H9 (cell line): ENCODE measurements around the gene LRRC8C. TPM values are rescaled to one million over a fixed set of nuclear protein-coding genes. Genes with fewer than 3 reads are reported as not detected.

ENCODE experiments used
- DNase-seq: peaks from one replicate; pipeline ENCODE4 v3.0.0-alpha.2; 2017
- H2AFZ ChIP-seq: one replicate; pipeline ENCODE4 v1.6.1; 2013; ENCODE audit warnings: mild to moderate bottlenecking, low read length, control low read depth, moderate library complexity
- H2AK5ac ChIP-seq: 2 replicates; pipeline ENCODE4 v1.6.1; 2013; ENCODE audit warnings: low read length, control low read depth, mixed read lengths; ENCODE audit not compliant: insufficient read length
- H2BK120ac ChIP-seq: one replicate; pipeline ENCODE4 v1.6.1; 2013; ENCODE audit warnings: low read depth, mild to moderate bottlenecking, low read length, control low read depth, inconsistent platforms; ENCODE audit not compliant: poor library complexity, severe bottlenecking
- H2BK12ac ChIP-seq: 2 replicates; pipeline ENCODE4 v1.6.1; 2013; ENCODE audit warnings: low read length, control low read depth, mixed read lengths, low read depth; ENCODE audit not compliant: insufficient read length
- H2BK15ac ChIP-seq: 2 replicates; pipeline ENCODE4 v1.6.1; 2013; ENCODE audit warnings: low read depth, low read length, control low read depth
- H2BK20ac ChIP-seq: one replicate; pipeline ENCODE4 v1.6.1; 2013; ENCODE audit warnings: low read depth, mild to moderate bottlenecking, low read length, control low read depth, inconsistent platforms; ENCODE audit not compliant: poor library complexity, severe bottlenecking
- H2BK5ac ChIP-seq: 2 replicates; pipeline ENCODE4 v1.6.1; 2013; ENCODE audit warnings: low read length, control low read depth, mixed read lengths; ENCODE audit not compliant: insufficient read length
- H3K14ac ChIP-seq: 2 replicates; pipeline ENCODE4 v1.6.1; 2013; ENCODE audit warnings: low read length, control low read depth; ENCODE audit not compliant: insufficient read depth
- H3K18ac ChIP-seq: 2 replicates; pipeline ENCODE4 v1.6.1; 2013; ENCODE audit warnings: low read depth, mild to moderate bottlenecking, mixed read lengths, low read length, control low read depth; ENCODE audit not compliant: insufficient read length
- H3K23ac ChIP-seq: 2 replicates; pipeline ENCODE4 v1.6.1; 2013; ENCODE audit warnings: low read length, control low read depth, mixed read lengths, low read depth; ENCODE audit not compliant: insufficient read length
- H3K23me2 ChIP-seq: 2 replicates; pipeline ENCODE4 v1.6.1; 2013; ENCODE audit warnings: low read depth, mild to moderate bottlenecking, mixed read lengths, low read length, control low read depth; ENCODE audit not compliant: insufficient read length, poor library complexity, severe bottlenecking
- H3K27ac ChIP-seq: 2 replicates; pipeline ENCODE4 v1.5.1; 2013; ENCODE audit warnings: low read length, control low read depth, mixed read lengths, low read depth; ENCODE audit not compliant: insufficient read length
- H3K27me3 ChIP-seq: 2 replicates; pipeline ENCODE4 v1.6.1; 2013; ENCODE audit warnings: low read length, control low read depth, inconsistent platforms; ENCODE audit not compliant: insufficient read depth
- H3K4ac ChIP-seq: 2 replicates; pipeline ENCODE4 v1.6.1; 2013; ENCODE audit warnings: low read depth, mild to moderate bottlenecking, control low read depth, inconsistent platforms, low read length, moderate library complexity
- H3K4me1 ChIP-seq: 2 replicates; pipeline ENCODE4 v1.6.1; 2013; ENCODE audit warnings: low read length, control low read depth, inconsistent platforms; ENCODE audit not compliant: insufficient read depth
- H3K4me2 ChIP-seq: 2 replicates; pipeline ENCODE4 v1.6.1; 2013; ENCODE audit warnings: low read length, control low read depth, mixed read lengths; ENCODE audit not compliant: insufficient read length, insufficient read depth
- H3K56ac ChIP-seq: 2 replicates; pipeline ENCODE4 v1.6.1; 2013; ENCODE audit warnings: low read depth, mild to moderate bottlenecking, mixed read lengths, low read length, control low read depth; ENCODE audit not compliant: insufficient read length
- H3K79me1 ChIP-seq: 2 replicates; pipeline ENCODE4 v1.6.1; 2013; ENCODE audit warnings: low read depth, mild to moderate bottlenecking, moderate library complexity, low read length, control low read depth, inconsistent platforms; ENCODE audit not compliant: insufficient read depth, poor library complexity, severe bottlenecking
- H3K79me2 ChIP-seq: 2 replicates; pipeline ENCODE4 v1.6.1; 2013; ENCODE audit warnings: low read length, control low read depth, inconsistent platforms; ENCODE audit not compliant: insufficient read depth
- H3K9ac ChIP-seq: 2 replicates; pipeline ENCODE4 v1.6.1; 2013; ENCODE audit warnings: low read length, control low read depth, mixed read lengths; ENCODE audit not compliant: insufficient read length; ENCODE audit errors: extremely low read depth
- H3K9me3 ChIP-seq: one replicate; pipeline ENCODE4 v1.6.1; 2013; ENCODE audit warnings: low read depth, low read length, inconsistent platforms; ENCODE audit not compliant: control insufficient read depth
- H3T11ph ChIP-seq: one replicate; pipeline ENCODE4 v1.6.1; 2013; ENCODE audit warnings: mild to moderate bottlenecking, low read length, control low read depth, inconsistent platforms
- H4K20me1 ChIP-seq: one replicate; pipeline ENCODE4 v1.6.1; 2013; ENCODE audit not compliant: control insufficient read depth, insufficient read length, insufficient read depth
- H4K5ac ChIP-seq: 2 replicates; pipeline ENCODE4 v1.6.1; 2013; ENCODE audit warnings: low read depth, mild to moderate bottlenecking, mixed read lengths, low read length, control low read depth; ENCODE audit not compliant: insufficient read length
- H4K8ac ChIP-seq: replicated peaks from 2 replicates; pipeline ENCODE4 v1.6.1; 2013; ENCODE audit warnings: low read length, control low read depth, mixed read lengths, low read depth; ENCODE audit not compliant: insufficient read length
- H4K91ac ChIP-seq: 2 replicates; pipeline ENCODE4 v1.6.1; 2013; ENCODE audit warnings: low read depth, mild to moderate bottlenecking, moderate library complexity, mixed read lengths, low read length, control low read depth; ENCODE audit not compliant: insufficient read length
- H3K27ac Mint-ChIP-seq, 3 experiments: 2 replicates in 2 of 3; 3 replicates in 1 of 3; pipeline ENCODE4 v1.8.0; 2020 to 2021; ENCODE audit warnings: mixed read lengths in 3 of 3, mild to moderate bottlenecking in 1 of 3, moderate library complexity in 1 of 3
- H3K27me3 Mint-ChIP-seq: 2 replicates; pipeline ENCODE4 v1.8.0; 2021; ENCODE audit warnings: low read depth, mild to moderate bottlenecking, moderate library complexity, mixed read lengths
- H3K36me3 Mint-ChIP-seq, 3 experiments: 2 replicates in 2 of 3; 3 replicates in 1 of 3; pipeline ENCODE4 v1.8.0; 2020 to 2021; ENCODE audit warnings: low read depth in 3 of 3, mixed read lengths in 3 of 3; ENCODE audit not compliant: insufficient read depth in 1 of 3
- H3K4me1 Mint-ChIP-seq, 2 experiments: 2 replicates each; pipeline ENCODE4 v1.8.0; 2020; ENCODE audit warnings: mixed read lengths in 2 of 2
- H3K4me3 Mint-ChIP-seq, 2 experiments: 2 replicates in 1 of 2; 3 replicates in 1 of 2; pipeline ENCODE4 v1.8.0; 2020 to 2021; ENCODE audit warnings: mild to moderate bottlenecking in 2 of 2, mixed read lengths in 2 of 2, moderate library complexity in 1 of 2
- H3K9me3 Mint-ChIP-seq, 2 experiments: 2 replicates in 1 of 2; 3 replicates in 1 of 2; pipeline ENCODE4 v1.8.0; 2020; ENCODE audit warnings: mild to moderate bottlenecking in 2 of 2, mixed read lengths in 2 of 2, moderate library complexity in 1 of 2
- CTCF ChIP-seq: fragments of 200-600 bp; sonication (generic); conservative IDR thresholded peaks from 3 replicates; pipeline ENCODE4 v1.8.0; 2021; ENCODE audit warnings: antibody characterized with exemption, mild to moderate bottlenecking
- WGBS: extraction: QIAGEN DNeasy Blood & Tissue Kit; methylation state at CpG from one replicate; pipeline ENCODE4 v1.1.7; 2013; ENCODE audit warnings: missing lambda C conversion rate, low lambda C conversion rate, mixed read lengths; ENCODE audit not compliant: insufficient read length; ENCODE audit errors: extremely low coverage; 5-methylcytosine and 5-hydroxymethylcytosine counted together
- total RNA-seq: library from RNA; stranded (reverse); gene quantifications from 2 replicates; pipeline ENCODE4 v1.2.1, GENCODE V29; 2021

The LRRC8C gene
- total RNA-seq, 1 experiment from 2014 or later = 1.9 TPM

- no peak for TF ChIP-seq CTCF
- H3K23me2 ChIP-seq = no peaks in the 10 kb centered on the region
- H4K20me1 ChIP-seq = no peaks in the 10 kb centered on the region
- H3K9me3 ChIP-seq = no peaks in the 10 kb centered on the region
- H2BK12ac ChIP-seq = no peak overlapping the region
- H4K91ac ChIP-seq = no peak overlapping the region
- H3K79me1 ChIP-seq = no peaks in the 10 kb centered on the region
- no peaks in the 10 kb centered on the region for H3K79me2 ChIP-seq
- H4K5ac ChIP-seq = no peak overlapping the region
- no peak overlapping the region for H2BK5ac ChIP-seq
- H3K56ac ChIP-seq = no peak overlapping the region
- no peak overlapping the region for H2BK20ac ChIP-seq
- H3K14ac ChIP-seq = no peak overlapping the region
- no peak overlapping the region for H2AK5ac ChIP-seq
- H3T11ph ChIP-seq = no peak overlapping the region
- H3K4me2 ChIP-seq = no peak overlapping the region
- Mint-ChIP-seq H3K9me3 (no peaks in the 10 kb centered on the region), H3K36me3 (no peaks in the 10 kb centered on the region), H3K4me3 (no peak overlapping the region), H3K27ac (no peak overlapping the region; a peak in 1 of 7 replicates), H3K27me3 (no peaks in the 10 kb centered on the region), H3K4me1 (peaks cover 3 to 11% of the 10 kb centered on the region in 2 experiments; a peak in 3 of 4 replicates)
- H3K18ac ChIP-seq = no peak overlapping the region
- no peak overlapping the region for H4K8ac ChIP-seq
- DNase-seq = no peak
- no CpG with 5 or more reads among the region's 3 CpGs for WGBS
- H3K4ac ChIP-seq = no peak overlapping the region
- H3K23ac ChIP-seq = no peak overlapping the region
- no peaks in the 10 kb centered on the region for H3K27me3 ChIP-seq
- no peak overlapping the region for H2AFZ ChIP-seq
- H3K27ac ChIP-seq = no peak overlapping the region
- no peak overlapping the region for H3K9ac ChIP-seq
- H2BK120ac ChIP-seq = no peak overlapping the region
- no peaks in the 10 kb centered on the region for H3K4me1 ChIP-seq
- no peak overlapping the region for H2BK15ac ChIP-seq
Measured at GRCh38 chr1:89732643-89733222, 99.8 kb downstream of the LRRC8C start.
